ENCODE results near the gene TAS2R41.

TAS2R41 gene

DNA sequence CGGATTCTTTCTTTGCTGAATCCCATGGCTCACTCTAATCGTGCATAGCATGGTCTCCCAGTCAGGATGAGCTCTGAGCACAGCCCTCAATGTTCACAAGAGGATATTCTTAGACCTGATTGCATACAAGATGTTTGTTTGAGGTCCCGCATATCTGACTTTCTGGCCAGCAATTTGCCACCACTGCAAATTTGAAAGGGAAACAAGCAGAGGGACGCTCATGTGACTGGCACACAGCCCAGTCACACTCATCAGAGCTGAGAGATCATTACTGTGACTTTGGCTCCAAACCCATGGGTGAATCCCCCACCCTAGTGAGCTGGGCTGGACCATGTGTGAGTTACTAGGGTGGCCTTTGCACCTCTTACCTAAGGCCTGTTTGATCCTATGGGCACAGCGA is 9.9 kb downstream of the TAS2R41 start:
- TF ChIP-seq, protein P1, sequence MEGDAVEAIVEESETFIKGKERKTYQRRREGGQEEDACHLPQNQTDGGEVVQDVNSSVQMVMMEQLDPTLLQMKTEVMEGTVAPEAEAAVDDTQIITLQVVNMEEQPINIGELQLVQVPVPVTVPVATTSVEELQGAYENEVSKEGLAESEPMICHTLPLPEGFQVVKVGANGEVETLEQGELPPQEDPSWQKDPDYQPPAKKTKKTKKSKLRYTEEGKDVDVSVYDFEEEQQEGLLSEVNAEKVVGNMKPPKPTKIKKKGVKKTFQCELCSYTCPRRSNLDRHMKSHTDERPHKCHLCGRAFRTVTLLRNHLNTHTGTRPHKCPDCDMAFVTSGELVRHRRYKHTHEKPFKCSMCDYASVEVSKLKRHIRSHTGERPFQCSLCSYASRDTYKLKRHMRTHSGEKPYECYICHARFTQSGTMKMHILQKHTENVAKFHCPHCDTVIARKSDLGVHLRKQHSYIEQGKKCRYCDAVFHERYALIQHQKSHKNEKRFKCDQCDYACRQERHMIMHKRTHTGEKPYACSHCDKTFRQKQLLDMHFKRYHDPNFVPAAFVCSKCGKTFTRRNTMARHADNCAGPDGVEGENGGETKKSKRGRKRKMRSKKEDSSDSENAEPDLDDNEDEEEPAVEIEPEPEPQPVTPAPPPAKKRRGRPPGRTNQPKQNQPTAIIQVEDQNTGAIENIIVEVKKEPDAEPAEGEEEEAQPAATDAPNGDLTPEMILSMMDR (conservative IDR thresholded peaks at IDR 0.05; ENCODE audit: low read depth, low read length), result no peak
- H3K9ac ChIP-seq, result peak overlapping the region; percentile 22; the same call in 1 of the 2 replicates
- peak overlapping the region; percentile 46 for H3K27ac ChIP-seq
- H3K4me3 ChIP-seq (IDR thresholded peaks at IDR 0.05; ENCODE audit: insufficient read depth, low read depth, low read length), result no peak overlapping the region
- no peaks in the 10 kb centered on the region for H4K20me1 ChIP-seq (ENCODE audit: insufficient read depth)
- H2AFZ ChIP-seq (ENCODE audit: low read depth), result peak overlapping the region; percentile 53
- no peaks in the 10 kb centered on the region for H3K27me3 ChIP-seq (ENCODE audit: insufficient read depth, low read depth)
- H3K79me2 ChIP-seq (ENCODE audit: insufficient read depth, low read depth), result no peaks in the 10 kb centered on the region
- H3K36me3 ChIP-seq (ENCODE audit: insufficient read depth), result no peaks in the 10 kb centered on the region
- H3K4me2 ChIP-seq, result peak overlapping the region; percentile 44
- H3K4me1 ChIP-seq (ENCODE audit: low read depth, poor library complexity, severe bottlenecking), result peaks cover 17% of the 10 kb centered on the region

DNA sequence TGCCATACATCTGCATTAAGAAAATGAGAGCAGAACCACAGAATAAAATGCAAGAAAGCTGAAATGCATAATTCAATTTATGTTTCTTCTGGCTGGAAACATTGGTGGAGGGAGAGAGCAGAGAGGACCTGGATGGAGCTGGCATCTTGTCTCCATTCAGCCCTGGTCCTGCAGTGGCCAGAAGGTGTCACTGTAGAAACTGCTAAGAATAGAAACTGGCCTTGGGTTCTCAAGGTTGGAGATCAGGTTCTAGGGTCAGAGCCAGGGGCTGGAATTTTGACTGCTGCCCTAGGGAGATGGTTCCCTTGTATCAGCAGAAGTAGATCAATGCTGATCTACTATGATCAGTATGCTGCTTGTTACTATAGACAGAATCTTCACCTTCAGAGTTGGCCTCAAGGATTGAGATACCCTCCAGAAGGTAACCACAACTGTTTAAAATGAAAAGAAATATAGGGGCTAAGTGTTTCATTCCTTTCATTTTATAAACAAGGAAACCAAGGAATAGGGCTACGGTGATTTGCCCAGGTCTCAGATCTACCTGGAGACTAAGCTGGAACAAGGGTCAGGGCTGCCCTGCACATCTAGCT is 13.1 kb downstream of the TAS2R41 start:
- TF ChIP-seq, protein P1 (conservative IDR thresholded peaks at IDR 0.05; ENCODE audit: low read depth, low read length), result peak; percentile 40; the same call in 1 of the 2 replicates
- no peak overlapping the region for H3K9ac ChIP-seq
- no peaks in the 10 kb centered on the region for H4K20me1 ChIP-seq (ENCODE audit: insufficient read depth)
- H3K27me3 ChIP-seq (ENCODE audit: insufficient read depth, low read depth), result no peaks in the 10 kb centered on the region
- H2AFZ ChIP-seq (ENCODE audit: low read depth), result no peak overlapping the region
- H3K36me3 ChIP-seq (ENCODE audit: insufficient read depth), result no peaks in the 10 kb centered on the region
- no peaks in the 10 kb centered on the region for H3K79me2 ChIP-seq (ENCODE audit: insufficient read depth, low read depth)
- peaks cover 21% of the 10 kb centered on the region for H3K4me1 ChIP-seq (ENCODE audit: low read depth, poor library complexity, severe bottlenecking)
- no peak overlapping the region for H3K4me3 ChIP-seq (IDR thresholded peaks at IDR 0.05; ENCODE audit: insufficient read depth, low read depth, low read length)
- no peak overlapping the region for H3K27ac ChIP-seq
- no peak overlapping the region for H3K4me2 ChIP-seq

DNA sequence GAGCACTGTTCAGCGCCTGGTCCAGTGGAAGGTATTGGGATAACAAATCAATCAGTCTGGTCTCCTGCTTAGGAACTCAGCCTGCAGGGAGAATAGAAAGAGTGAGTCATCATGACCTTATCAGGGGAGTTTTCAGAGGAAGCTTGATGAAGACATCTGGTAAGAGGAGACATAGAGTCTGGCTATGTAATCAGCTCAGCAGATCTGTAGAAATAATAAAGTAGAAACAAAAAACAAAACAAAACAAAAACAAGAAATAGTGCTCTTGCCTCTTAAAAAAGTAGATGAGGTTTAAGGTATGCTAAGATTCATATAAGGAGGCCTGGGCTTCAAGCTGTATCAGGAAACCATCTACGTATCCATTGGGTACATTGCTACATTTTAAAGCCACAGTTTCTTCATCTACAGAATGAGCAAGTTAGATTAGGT is 14.4 kb downstream of the TAS2R41 start:
- TF ChIP-seq, protein P1 (conservative IDR thresholded peaks at IDR 0.05; ENCODE audit: low read depth, low read length), result no peak
- H3K27ac ChIP-seq, result no peak overlapping the region
- no peaks in the 10 kb centered on the region for H3K36me3 ChIP-seq (ENCODE audit: insufficient read depth)
- H3K79me2 ChIP-seq (ENCODE audit: insufficient read depth, low read depth), result no peaks in the 10 kb centered on the region
- no peaks in the 10 kb centered on the region for H4K20me1 ChIP-seq (ENCODE audit: insufficient read depth)
- H3K9ac ChIP-seq, result no peak overlapping the region
- peaks cover 14% of the 10 kb centered on the region for H3K4me1 ChIP-seq (ENCODE audit: low read depth, poor library complexity, severe bottlenecking)
- H2AFZ ChIP-seq (ENCODE audit: low read depth), result no peak overlapping the region
- no peaks in the 10 kb centered on the region for H3K27me3 ChIP-seq (ENCODE audit: insufficient read depth, low read depth)
- H3K4me2 ChIP-seq, result no peak overlapping the region
- H3K4me3 ChIP-seq (IDR thresholded peaks at IDR 0.05; ENCODE audit: insufficient read depth, low read depth, low read length), result no peak overlapping the region

DNA sequence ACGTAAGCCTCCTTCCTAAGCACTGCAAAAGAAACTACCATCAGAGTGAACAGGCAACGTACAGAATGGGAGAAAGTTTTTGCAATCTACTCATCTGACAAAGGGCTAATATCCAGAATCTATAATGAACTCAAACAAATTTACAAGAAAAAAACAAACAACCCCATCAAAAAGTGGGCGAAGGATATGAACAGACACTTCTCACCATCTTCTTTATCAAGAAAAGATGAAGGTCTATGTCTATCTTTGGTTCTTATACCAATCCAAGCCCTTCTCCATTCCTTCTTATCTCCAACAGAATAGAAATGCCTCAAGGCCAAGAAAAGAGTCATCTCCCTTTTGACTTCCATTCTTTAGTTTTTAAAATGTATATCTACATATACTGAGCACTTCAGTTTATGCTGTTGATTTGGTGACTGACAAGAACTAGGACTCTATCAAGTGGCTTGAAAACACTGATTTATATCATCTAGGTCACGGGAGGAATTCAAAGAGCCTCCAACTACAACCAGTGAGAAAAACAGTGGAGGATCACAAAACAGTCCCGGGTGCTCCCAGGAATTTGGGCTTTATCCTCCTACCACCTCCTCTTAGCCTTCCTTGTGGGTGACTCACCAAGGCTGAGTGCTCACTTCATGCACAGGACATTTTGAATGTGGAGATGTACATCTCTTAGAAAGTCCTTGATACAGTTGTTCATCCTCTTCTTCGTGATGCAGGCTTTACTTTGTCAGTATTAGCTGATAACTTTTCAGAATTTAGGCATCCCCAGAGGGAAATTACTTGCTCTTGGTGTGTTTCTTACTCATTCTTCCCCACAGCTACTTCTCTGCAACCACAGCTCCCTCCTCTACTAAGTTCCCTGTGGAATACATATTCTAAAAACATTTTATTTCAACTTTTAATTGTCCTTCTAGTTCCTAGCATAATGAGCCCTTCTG is 15.4 kb downstream of the TAS2R41 start:
- H3K4me2 ChIP-seq, result peak overlapping the region; percentile 1; the same call in 1 of the 2 replicates
- H3K9ac ChIP-seq, result no peak overlapping the region
- peaks cover 4% of the 10 kb centered on the region for H3K4me1 ChIP-seq (ENCODE audit: low read depth, poor library complexity, severe bottlenecking)
- no peaks in the 10 kb centered on the region for H3K27me3 ChIP-seq (ENCODE audit: insufficient read depth, low read depth)
- no peak overlapping the region for H3K4me3 ChIP-seq (IDR thresholded peaks at IDR 0.05; ENCODE audit: insufficient read depth, low read depth, low read length)
- H2AFZ ChIP-seq (ENCODE audit: low read depth), result 0 out of 2 replicates have a peak overlapping the region, but pooled peaks have one; percentile 16
- H3K79me2 ChIP-seq (ENCODE audit: insufficient read depth, low read depth), result no peaks in the 10 kb centered on the region
- H3K36me3 ChIP-seq (ENCODE audit: insufficient read depth), result no peaks in the 10 kb centered on the region
- no peaks in the 10 kb centered on the region for H4K20me1 ChIP-seq (ENCODE audit: insufficient read depth)
- TF ChIP-seq, protein P1 (conservative IDR thresholded peaks at IDR 0.05; ENCODE audit: low read depth, low read length), result no peak
- H3K27ac ChIP-seq, result no peak overlapping the region
